Activated T-cell treated with anti-CD3 and anti-CD28 coated beads, Interleukin-2, amount 50 U/mL, for 24 hours (primary cell): ENCODE data around the gene ZNF556.
A peak's percentile ranks its signal among the peaks of the same experiment; 100 is the strongest.

Experiments used
- DNase-seq: peaks from one replicate; pipeline ENCODE4 v3.0.0-alpha.2; 2020
- H3K27ac Mint-ChIP-seq: 2 replicates; pipeline ENCODE4 v1.8.0; 2020; ENCODE audit warnings: mild to moderate bottlenecking, mixed read lengths
- H3K27me3 Mint-ChIP-seq: 2 replicates; pipeline ENCODE4 v1.8.0; 2020; ENCODE audit warnings: mixed read lengths
- H3K36me3 Mint-ChIP-seq: 2 replicates; pipeline ENCODE4 v1.8.0; 2020; ENCODE audit warnings: low read depth, mixed read lengths
- H3K4me1 Mint-ChIP-seq: 2 replicates; pipeline ENCODE4 v1.8.0; 2020; ENCODE audit warnings: low read depth, mixed read lengths
- H3K4me3 Mint-ChIP-seq: 2 replicates; pipeline ENCODE4 v1.8.0; 2020; ENCODE audit warnings: mild to moderate bottlenecking, moderate library complexity, mixed read lengths
- H3K9me3 Mint-ChIP-seq: 2 replicates; pipeline ENCODE4 v1.8.0; 2020; ENCODE audit warnings: mixed read lengths

The ZNF556 gene

GRCh38 chr19:2912306-2912705 lies 45.2 kb downstream of the ZNF556 start:
- no peak overlapping the region for H3K4me3 Mint-ChIP-seq
- no peaks in the 10 kb centered on the region for H3K27me3 Mint-ChIP-seq
- H3K4me1 Mint-ChIP-seq = peaks cover 40% of the 10 kb centered on the region
- H3K27ac Mint-ChIP-seq = peak overlapping the region; percentile 65
- DNase-seq = no peak
- H3K9me3 Mint-ChIP-seq = peaks cover 10% of the 10 kb centered on the region
- peaks cover 64% of the 10 kb centered on the region for H3K36me3 Mint-ChIP-seq

GRCh38 chr19:2917275-2918184 lies 50.4 kb downstream of the ZNF556 start:
- Mint-ChIP-seq H3K9me3 (peaks cover 20% of the 10 kb centered on the region), H3K4me3 (no peak overlapping the region), H3K4me1 (peaks cover 9% of the 10 kb centered on the region), H3K36me3 (peaks cover 64% of the 10 kb centered on the region), H3K27me3 (no peaks in the 10 kb centered on the region), H3K27ac (no peak overlapping the region)
- no peak for DNase-seq

GRCh38 chr19:2922987-2923386 lies 55.9 kb downstream of the ZNF556 start:
- H3K27me3 Mint-ChIP-seq = no peaks in the 10 kb centered on the region

GRCh38 chr19:2923510-2923909 lies 56.4 kb downstream of the ZNF556 start:
- Mint-ChIP-seq H3K9me3 (peaks cover 3% of the 10 kb centered on the region), H3K36me3 (peaks cover 19% of the 10 kb centered on the region), H3K4me1 (no peaks in the 10 kb centered on the region), H3K27me3 (no peaks in the 10 kb centered on the region), H3K4me3 (no peak overlapping the region), H3K27ac (no peak overlapping the region)
- DNase-seq = no peak

More at GRCh38 chr19:2922987-2923386, 55.9 kb downstream of the ZNF556 start:
- no peak overlapping the region for H3K4me3 Mint-ChIP-seq
- H3K4me1 Mint-ChIP-seq = no peaks in the 10 kb centered on the region
- H3K9me3 Mint-ChIP-seq = peaks cover 5% of the 10 kb centered on the region
- H3K27ac Mint-ChIP-seq = no peak overlapping the region
- no peak for DNase-seq
- H3K36me3 Mint-ChIP-seq = peaks cover 24% of the 10 kb centered on the region

GRCh38 chr19:2926341-2927031 lies 59.4 kb downstream of the ZNF556 start:
- DNase-seq = no peak
- Mint-ChIP-seq H3K36me3 (peaks cover 19% of the 10 kb centered on the region), H3K9me3 (peaks cover 7% of the 10 kb centered on the region), H3K4me3 (no peak overlapping the region), H3K4me1 (no peaks in the 10 kb centered on the region), H3K27ac (no peak overlapping the region), H3K27me3 (no peaks in the 10 kb centered on the region)

GRCh38 chr19:2927032-2927430 lies 59.9 kb downstream of the ZNF556 start:
- Mint-ChIP-seq H3K9me3 (peaks cover 9% of the 10 kb centered on the region), H3K27me3 (no peaks in the 10 kb centered on the region), H3K4me3 (no peak overlapping the region), H3K27ac (no peak overlapping the region), H3K4me1 (no peaks in the 10 kb centered on the region), H3K36me3 (peaks cover 23% of the 10 kb centered on the region)
- no peak for DNase-seq
